Measurements from ENCODE around the gene SGSH.
"Not testable (repeated sequence)": the region's sequence is repeated elsewhere in the genome, so short reads cannot be mapped to it uniquely, and the experiment has no call there.

SGSH gene

DNA sequence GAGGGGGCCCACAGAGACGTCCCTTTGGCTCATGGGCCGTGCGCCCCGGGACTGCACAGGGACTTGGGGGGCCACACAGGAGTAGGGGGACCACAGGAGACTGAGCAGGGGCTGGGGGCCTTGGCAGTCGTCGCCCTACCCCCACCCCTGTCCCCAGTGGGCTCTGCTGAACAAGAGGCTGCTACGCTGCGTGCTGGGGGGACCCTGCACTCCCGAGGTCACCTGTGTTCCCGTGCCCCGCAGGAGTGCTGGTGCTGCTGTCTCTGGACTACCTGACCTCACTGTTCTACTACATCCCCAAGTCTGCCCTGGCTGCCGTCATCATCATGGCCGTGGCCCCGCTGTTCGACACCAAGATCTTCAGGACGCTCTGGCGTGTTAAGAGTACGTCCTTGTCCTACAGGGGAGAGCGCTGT lies 26.1 kb upstream of the SGSH start:
- H3K27me3 Mint-ChIP-seq, result no peaks in the 10 kb centered on the region
- no peak for DNase-seq
- no peak overlapping the region for H3K27ac Mint-ChIP-seq
- H3K36me3 Mint-ChIP-seq, result no peaks in the 10 kb centered on the region
- H3K4me1 Mint-ChIP-seq, result no peaks in the 10 kb centered on the region
- no peak overlapping the region for H3K4me3 Mint-ChIP-seq
- H3K9me3 Mint-ChIP-seq, result no peaks in the 10 kb centered on the region
- CTCF ChIA-PET, result no interaction called here

DNA sequence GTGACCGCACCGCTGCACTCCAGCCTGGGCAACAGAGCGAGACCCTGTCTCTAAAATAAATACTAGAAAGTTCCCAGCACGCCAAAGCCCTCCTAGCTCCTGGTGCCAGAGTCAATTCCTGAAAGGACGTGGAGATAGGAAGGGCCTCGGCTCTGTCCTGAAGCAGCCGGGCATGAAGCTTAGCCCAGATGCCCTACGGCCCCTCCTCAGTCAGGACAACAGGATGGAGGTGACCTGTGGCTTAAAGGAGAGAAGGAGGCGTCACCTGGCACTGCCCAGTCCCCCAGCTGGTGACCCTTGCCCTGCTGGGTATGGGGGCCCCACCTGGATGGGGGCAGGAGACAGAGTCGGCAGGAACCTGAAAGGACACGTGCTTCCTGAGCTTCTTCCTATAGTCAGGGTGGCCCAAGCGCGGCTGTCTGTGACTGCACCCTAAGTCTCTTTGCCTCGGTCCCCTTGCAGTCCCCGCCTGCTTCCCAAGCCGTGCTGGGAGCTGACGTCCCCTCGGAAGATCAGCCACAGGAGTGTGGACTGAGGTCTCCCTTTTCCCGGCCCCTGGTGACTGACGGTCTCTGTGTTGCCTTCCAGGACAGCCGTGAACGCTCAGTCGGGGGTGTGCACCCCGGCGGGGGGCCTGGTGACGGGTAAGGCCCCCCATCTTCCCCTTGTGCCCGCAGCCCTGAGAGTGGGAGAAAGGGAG lies 25.6 kb upstream of the SGSH start:
- Mint-ChIP-seq H3K27me3 (no peaks in the 10 kb centered on the region), H3K9me3 (no peaks in the 10 kb centered on the region), H3K27ac (no peak overlapping the region), H3K36me3 (no peaks in the 10 kb centered on the region), H3K4me3 (no peak overlapping the region), H3K4me1 (no peaks in the 10 kb centered on the region)
- no peak for DNase-seq
- CTCF ChIA-PET, result no interaction called here

DNA sequence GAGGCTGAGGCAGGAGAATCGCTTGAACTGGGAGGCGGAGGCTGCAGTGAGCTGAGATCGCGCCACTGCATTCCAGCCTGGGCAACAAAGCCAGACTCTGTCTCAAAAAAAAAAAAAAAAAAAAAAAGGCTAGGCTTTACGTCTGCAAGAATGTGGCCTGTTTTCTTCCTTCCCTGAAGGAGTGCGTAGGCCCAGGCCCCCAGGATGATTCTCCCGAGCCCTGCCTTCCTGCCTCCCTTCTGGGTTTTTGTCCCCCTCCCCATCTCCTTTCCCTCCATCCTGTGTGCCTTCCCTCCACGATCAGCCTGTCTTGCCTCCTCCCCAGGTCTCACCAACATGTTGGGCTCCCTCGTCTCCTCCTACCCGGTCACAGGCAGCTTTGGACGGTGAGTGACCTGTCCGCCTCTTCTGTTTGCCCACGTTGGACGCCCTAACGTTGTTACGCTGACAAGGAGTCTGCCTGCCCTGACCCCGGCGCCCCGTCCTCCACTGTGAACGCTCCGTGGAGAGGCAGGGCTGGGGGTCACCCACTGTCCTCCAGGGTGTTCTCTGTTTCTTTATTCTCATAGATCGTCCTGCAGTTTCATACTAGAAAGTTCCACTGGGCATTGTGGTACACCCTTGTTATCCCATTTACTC lies 24.9 kb upstream of the SGSH start:
- Mint-ChIP-seq H3K27me3 (no peaks in the 10 kb centered on the region), H3K9me3 (no peaks in the 10 kb centered on the region), H3K4me3 (no peak overlapping the region), H3K4me1 (no peaks in the 10 kb centered on the region), H3K27ac (no peak overlapping the region), H3K36me3 (no peaks in the 10 kb centered on the region)
- CTCF ChIA-PET, result no interaction called here
- DNase-seq, result no peak

DNA sequence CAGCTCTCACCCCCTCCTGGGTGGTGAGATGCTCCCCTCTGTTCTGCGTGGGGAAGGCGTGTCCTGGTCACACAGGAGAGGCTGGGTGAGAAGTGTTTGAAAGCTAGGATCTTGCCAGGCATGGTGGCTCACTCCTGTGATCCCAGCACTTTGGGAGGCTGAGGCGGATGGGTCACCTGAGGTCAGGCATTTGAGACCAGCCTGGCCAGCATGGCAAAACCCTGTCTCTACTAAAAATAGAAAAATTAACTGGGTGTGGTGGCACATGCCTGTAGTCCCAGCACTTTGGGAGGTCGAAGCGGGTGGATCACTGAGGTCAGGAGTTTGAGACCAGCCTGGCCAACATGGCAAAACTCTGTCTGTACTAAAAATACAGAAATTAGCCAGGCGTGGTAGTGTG lies 24.3 kb upstream of the SGSH start:
- not testable (repeated sequence) for H3K27ac Mint-ChIP-seq, H3K27me3 Mint-ChIP-seq

DNA sequence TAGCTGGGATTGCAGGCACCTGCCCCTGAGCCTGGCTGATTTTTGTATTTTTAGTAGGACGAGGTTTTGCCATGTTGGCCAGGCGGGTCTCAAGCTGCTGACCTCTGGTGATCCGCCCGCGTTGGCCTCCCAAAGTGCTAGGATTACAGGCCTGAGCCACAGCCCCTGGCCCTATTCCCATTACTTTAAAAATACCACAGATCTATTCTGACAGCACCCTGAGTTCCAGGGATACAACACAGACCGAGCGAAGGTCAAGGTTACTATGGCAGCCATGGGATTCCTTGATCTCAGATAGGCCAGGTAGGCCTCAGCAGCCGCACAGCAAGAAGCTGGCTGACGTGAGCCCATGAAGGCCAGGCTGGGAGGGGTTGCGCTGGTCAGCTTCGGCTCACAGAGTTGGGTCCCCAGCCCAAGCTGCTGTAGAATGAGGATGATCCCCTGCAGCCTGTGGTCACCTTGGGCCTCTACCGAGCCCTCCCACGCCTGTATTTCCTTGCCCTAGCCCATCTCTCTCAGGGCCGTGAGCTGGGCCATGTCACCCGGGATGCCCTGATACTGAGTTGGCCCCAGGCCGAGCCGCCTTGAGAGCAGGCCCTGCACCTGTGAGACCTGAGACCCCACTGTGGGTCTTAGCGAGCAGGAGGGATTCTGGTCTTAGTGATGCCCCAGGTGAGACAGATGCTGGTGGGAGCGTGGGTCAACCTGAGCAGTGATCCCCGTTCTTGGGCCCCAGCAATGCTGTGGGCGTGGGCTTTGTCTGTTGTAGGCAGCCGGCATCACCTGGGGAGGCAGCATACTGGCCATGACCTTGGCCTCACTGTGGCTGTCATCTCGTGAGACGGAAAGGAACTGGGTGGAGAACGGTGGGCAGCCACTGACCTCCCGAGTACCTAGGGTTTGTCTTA lies 23.6 kb upstream of the SGSH start:
- DNase-seq, result no peak
- no peak overlapping the region for H3K27ac Mint-ChIP-seq
- H3K9me3 Mint-ChIP-seq, result no peaks in the 10 kb centered on the region
- CTCF ChIA-PET, result no interaction called here
- H3K4me1 Mint-ChIP-seq, result no peaks in the 10 kb centered on the region
- no peaks in the 10 kb centered on the region for H3K27me3 Mint-ChIP-seq
- no peaks in the 10 kb centered on the region for H3K36me3 Mint-ChIP-seq
- no peak overlapping the region for H3K4me3 Mint-ChIP-seq

More for the DNA sequence above, 24.3 kb upstream of the SGSH start:
- CTCF ChIA-PET, H3K36me3 Mint-ChIP-seq, H3K4me1 Mint-ChIP-seq, H3K9me3 Mint-ChIP-seq, DNase-seq, H3K4me3 Mint-ChIP-seq: not testable (repeated sequence)

DNA sequence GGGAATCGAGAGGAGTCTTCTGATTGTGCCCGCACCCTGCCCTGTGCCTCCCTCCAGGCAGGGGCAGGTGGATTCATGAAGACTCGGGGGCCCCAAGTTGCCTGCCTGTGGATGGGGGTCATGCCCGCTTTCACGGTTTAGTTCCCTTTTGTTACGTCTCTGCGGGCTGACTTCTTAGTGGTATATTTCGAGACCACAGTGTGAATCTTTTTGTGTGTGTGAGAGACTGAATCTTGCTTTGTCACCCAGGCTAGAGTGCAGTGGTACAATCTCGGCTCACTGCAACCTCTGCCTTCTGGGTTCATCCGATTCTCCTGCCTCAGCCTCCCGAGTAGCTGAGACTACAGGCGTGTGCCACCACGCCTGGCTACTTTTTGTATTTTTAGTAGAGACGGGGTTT lies 22.4 kb upstream of the SGSH start:
- Mint-ChIP-seq H3K36me3 (no peaks in the 10 kb centered on the region), H3K27ac (no peak overlapping the region), H3K9me3 (no peaks in the 10 kb centered on the region), H3K4me3 (no peak overlapping the region), H3K4me1 (no peaks in the 10 kb centered on the region), H3K27me3 (no peaks in the 10 kb centered on the region)
- no peak for DNase-seq
- CTCF ChIA-PET, result no interaction called here

GRCh38 chr17:80237386-80237785 lies 17.3 kb upstream of the SGSH start:
- no peak overlapping the region for H3K27ac Mint-ChIP-seq
- H3K4me3 Mint-ChIP-seq, result no peak overlapping the region
- peaks cover 12% of the 10 kb centered on the region for H3K36me3 Mint-ChIP-seq
- CTCF ChIA-PET, result no interaction called here
- H3K9me3 Mint-ChIP-seq, result peaks cover 13% of the 10 kb centered on the region
- H3K4me1 Mint-ChIP-seq, result no peaks in the 10 kb centered on the region
- no peak for DNase-seq
- H3K27me3 Mint-ChIP-seq, result no peaks in the 10 kb centered on the region

DNA sequence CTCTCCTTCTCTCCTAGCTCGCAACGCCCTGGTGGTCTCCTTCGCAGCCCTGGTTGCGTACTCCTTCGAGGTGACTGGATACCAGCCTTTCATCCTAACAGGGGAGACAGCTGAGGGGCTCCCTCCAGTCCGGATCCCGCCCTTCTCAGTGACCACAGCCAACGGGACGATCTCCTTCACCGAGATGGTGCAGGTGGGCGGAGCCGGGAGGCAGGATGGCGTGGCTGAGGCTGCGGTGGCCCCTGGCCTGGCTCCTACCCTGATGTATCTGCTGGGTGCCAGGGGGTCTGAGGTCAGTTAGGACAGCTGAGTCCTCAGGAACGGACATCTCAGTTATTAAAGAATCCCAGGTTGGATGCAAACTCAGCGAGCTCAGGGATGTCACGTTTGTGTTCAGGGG lies 16.8 kb upstream of the SGSH start:
- Mint-ChIP-seq H3K36me3 (peaks cover 12% of the 10 kb centered on the region), H3K9me3 (peaks cover 17% of the 10 kb centered on the region), H3K27ac (no peak overlapping the region), H3K4me3 (no peak overlapping the region), H3K4me1 (no peaks in the 10 kb centered on the region), H3K27me3 (no peaks in the 10 kb centered on the region)
- DNase-seq, result no peak
- CTCF ChIA-PET, result no interaction called here

DNA sequence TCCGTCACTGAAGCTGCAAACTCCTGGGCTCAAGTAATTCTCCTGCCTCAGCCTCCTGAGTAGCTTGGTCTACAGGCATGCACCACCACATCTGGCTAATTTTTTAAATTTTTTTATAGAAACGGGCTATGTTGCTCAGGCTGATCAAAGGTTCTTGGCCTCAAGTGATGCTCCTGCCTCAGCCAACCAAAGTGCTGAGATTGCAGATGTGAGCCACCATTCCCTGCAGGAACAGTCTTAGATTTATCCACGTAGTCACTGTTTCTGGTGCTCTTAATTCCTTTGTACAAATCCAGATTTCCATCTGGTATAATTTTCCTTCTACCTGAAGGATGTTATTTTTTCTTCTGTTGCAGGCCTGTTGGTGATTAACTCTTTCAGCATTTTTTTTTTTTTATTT lies 13.1 kb upstream of the SGSH start:
- Mint-ChIP-seq H3K36me3 (peaks cover 12% of the 10 kb centered on the region), H3K4me1 (no peaks in the 10 kb centered on the region), H3K4me3 (no peak overlapping the region), H3K9me3 (peaks cover 21% of the 10 kb centered on the region), H3K27ac (no peak overlapping the region), H3K27me3 (no peaks in the 10 kb centered on the region)
- DNase-seq, result no peak
- CTCF ChIA-PET, result no interaction called here

DNA sequence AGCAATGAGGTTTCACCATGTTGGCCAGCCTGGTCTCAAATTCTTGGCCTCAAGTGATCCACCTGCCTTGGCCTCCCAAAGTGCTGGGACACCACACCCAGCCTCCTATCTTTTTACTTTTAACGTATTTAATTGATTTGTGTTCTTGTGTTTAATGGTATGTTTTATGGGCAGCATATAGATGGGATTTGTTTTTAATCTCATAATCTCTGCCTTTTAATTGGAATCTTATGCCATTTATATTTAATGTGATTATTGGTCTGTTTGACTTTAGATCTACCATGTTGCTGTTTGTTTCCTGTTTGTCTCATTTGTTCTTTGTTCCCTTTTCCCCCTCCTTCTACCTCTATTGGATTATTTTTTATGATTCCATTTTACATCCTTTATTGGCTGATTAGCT lies 12.3 kb upstream of the SGSH start:
- CTCF ChIA-PET, result no interaction called here
- Mint-ChIP-seq H3K4me3 (no peak overlapping the region), H3K27me3 (no peaks in the 10 kb centered on the region), H3K27ac (no peak overlapping the region), H3K4me1 (no peaks in the 10 kb centered on the region), H3K36me3 (peaks cover 12% of the 10 kb centered on the region), H3K9me3 (peaks cover 21% of the 10 kb centered on the region)
- DNase-seq, result no peak

DNA sequence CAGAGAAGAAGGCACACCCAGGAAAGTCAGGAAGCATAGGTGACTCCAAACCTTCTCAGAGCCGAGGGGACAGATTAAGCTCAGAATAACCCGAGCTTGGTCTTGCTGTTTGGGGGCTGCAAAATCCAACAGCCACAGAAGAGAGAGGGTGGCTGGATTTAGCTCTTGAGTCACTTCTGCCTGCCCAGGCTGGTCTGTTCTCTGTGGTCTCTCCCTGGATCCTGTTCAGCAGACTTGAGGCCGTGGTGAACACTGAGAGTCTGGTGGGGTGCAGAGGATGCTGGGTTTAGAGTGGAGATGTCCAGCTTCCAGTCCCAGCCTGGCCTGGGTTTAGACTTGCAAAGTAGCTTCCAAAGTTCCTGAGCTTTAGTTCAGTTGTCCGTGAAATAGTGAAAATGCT lies 8.9 kb upstream of the SGSH start:
- no peak for DNase-seq
- Mint-ChIP-seq H3K4me3 (no peak overlapping the region), H3K4me1 (no peaks in the 10 kb centered on the region), H3K27me3 (peaks cover 4% of the 10 kb centered on the region), H3K9me3 (peaks cover 16% of the 10 kb centered on the region), H3K36me3 (peaks cover 7% of the 10 kb centered on the region), H3K27ac (no peak overlapping the region)
- CTCF ChIA-PET, result no interaction called here

DNA sequence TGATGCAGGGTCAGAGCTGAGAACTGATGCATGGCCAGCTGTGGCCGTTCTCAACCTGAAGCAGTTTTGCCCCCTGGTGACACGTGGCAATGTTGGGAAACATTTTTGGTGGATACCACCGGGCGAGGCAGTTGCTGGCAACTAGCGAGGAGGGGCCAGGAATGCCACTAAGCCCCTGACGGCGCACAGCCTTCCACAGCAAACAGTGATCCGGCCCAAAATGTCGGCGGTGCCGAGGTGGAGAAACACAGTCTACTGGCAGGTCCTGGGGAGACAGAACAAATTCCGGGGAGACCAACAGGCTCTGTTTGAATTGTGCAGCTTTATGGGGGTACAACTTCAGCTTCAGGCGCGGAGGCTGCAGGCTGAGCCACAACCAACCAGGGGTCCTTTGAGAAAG lies 8.3 kb upstream of the SGSH start:
- no peak overlapping the region for H3K27ac Mint-ChIP-seq
- H3K36me3 Mint-ChIP-seq, result peaks cover 5% of the 10 kb centered on the region
- CTCF ChIA-PET, result no interaction called here
- DNase-seq, result no peak
- peaks cover 16% of the 10 kb centered on the region for H3K9me3 Mint-ChIP-seq
- H3K27me3 Mint-ChIP-seq, result peaks cover 4% of the 10 kb centered on the region
- H3K4me3 Mint-ChIP-seq, result no peak overlapping the region
- H3K4me1 Mint-ChIP-seq, result no peaks in the 10 kb centered on the region

GRCh38 chr17:80227666-80228065 lies 7.5 kb upstream of the SGSH start:
- Mint-ChIP-seq H3K36me3 (peaks cover 1% of the 10 kb centered on the region), H3K27ac (no peak overlapping the region), H3K27me3 (peaks cover 8% of the 10 kb centered on the region), H3K4me3 (no peak overlapping the region), H3K9me3 (peaks cover 11% of the 10 kb centered on the region), H3K4me1 (no peaks in the 10 kb centered on the region)
- CTCF ChIA-PET, result no interaction called here
- no peak for DNase-seq

GRCh38 chr17:80227156-80227555 lies 7.0 kb upstream of the SGSH start:
- H3K4me1 Mint-ChIP-seq, result no peaks in the 10 kb centered on the region
- CTCF ChIA-PET, result no interaction called here
- peaks cover 6% of the 10 kb centered on the region for H3K9me3 Mint-ChIP-seq
- no peaks in the 10 kb centered on the region for H3K36me3 Mint-ChIP-seq
- H3K27me3 Mint-ChIP-seq, result peaks cover 11% of the 10 kb centered on the region
- no peak overlapping the region for H3K4me3 Mint-ChIP-seq
- no peak for DNase-seq
- no peak overlapping the region for H3K27ac Mint-ChIP-seq

- Mint-ChIP-seq H3K9me3 (no peaks in the 10 kb centered on the region), H3K36me3 (no peaks in the 10 kb centered on the region), H3K4me1 (peaks cover 2% of the 10 kb centered on the region), H3K27ac (no peak overlapping the region), H3K27me3 (peaks cover 18% of the 10 kb centered on the region), H3K4me3 (no peak overlapping the region)
- CTCF ChIA-PET, result interaction anchor here (1.8 kb wide), 1 partner anchor 28 kb away, joined by 5 read pairs; no protein-coding TSS in a partner anchor
- no peak for DNase-seq
Observed at GRCh38 chr17:80225230-80225629, 5.1 kb upstream of the SGSH start.
